Effector CD8-positive, alpha-beta T cell (primary cell): ENCODE measurements around the gene CNDP2.

ENCODE experiments used
- DNase-seq: peaks from one replicate; lab custom pipeline; 2025; lab: John Stamatoyannopoulos, UW

The CNDP2 gene

GRCh38 chr18:74570266-74570665, 74.1 kb downstream of the CNDP2 start:
- DNase-seq, result no peak

GRCh38 chr18:74571895-74572680, 75.9 kb downstream of the CNDP2 start:
- DNase-seq, result no peak

- no peak for DNase-seq
These were observed 76.9 kb downstream of the CNDP2 start for GRCh38 chr18:74573053-74573452.
